CD8-positive, alpha-beta memory T cell (primary cell): ENCODE results near the gene BSG. TPM values are rescaled to one million over a fixed set of nuclear protein-coding genes. Genes with fewer than 3 reads are reported as not detected.
A peak's percentile ranks its signal among the peaks of the same experiment; 100 is the strongest.
"Not testable (repeated sequence)": the region's sequence is repeated elsewhere in the genome, so short reads cannot be mapped to it uniquely, and the experiment has no call there.

Source experiments
- CTCF ChIA-PET: fragments of 350-600 bp; sonication (Branson Sonifier 250); formaldehyde crosslinking; loops from one replicate; lab custom pipeline; 2021; ENCODE audit warnings: antibody characterized with exemption; lab: Charles Lee
- POLR2A ChIA-PET: fragments of 350-600 bp; sonication (Branson Sonifier 250); formaldehyde crosslinking; loops from one replicate; lab custom pipeline; 2021; ENCODE audit warnings: antibody characterized with exemption; lab: Charles Lee
- DNase-seq, 5 donors: peaks; one replicate each; pipeline versions ENCODE4 v3.0.0 to v3.0.0-alpha.2; 2020 to 2022; ENCODE audit warnings: mixed read lengths in 1 of 5
- H3K27ac ChIP-seq: one replicate; pipeline ENCODE4 v1.7.0; 2013; ENCODE audit warnings: low read depth, mild to moderate bottlenecking, low read length, moderate library complexity
- H3K27me3 ChIP-seq: 2 replicates; pipeline ENCODE4 v1.7.0; 2013; ENCODE audit warnings: low read length, mild to moderate bottlenecking; ENCODE audit not compliant: insufficient read depth, poor library complexity, severe bottlenecking
- H3K36me3 ChIP-seq: 2 replicates; pipeline ENCODE4 v1.7.0; 2013; ENCODE audit warnings: mild to moderate bottlenecking, low read length, moderate library complexity; ENCODE audit not compliant: insufficient read depth
- H3K4me1 ChIP-seq: 2 replicates; pipeline ENCODE4 v1.7.0; 2013; ENCODE audit warnings: mild to moderate bottlenecking, low read length, moderate library complexity; ENCODE audit not compliant: insufficient read depth
- H3K4me3 ChIP-seq: 2 replicates; pipeline ENCODE4 v1.7.0; 2013; ENCODE audit warnings: mild to moderate bottlenecking, low read length
- H3K9me3 ChIP-seq: 2 replicates; pipeline ENCODE4 v1.7.0; 2013; ENCODE audit warnings: mild to moderate bottlenecking, low read length
- H3K27ac Mint-ChIP-seq, 8 donors: one replicate each; pipeline ENCODE4 v1.8.0; 2020 to 2021; ENCODE audit warnings: mixed read lengths in 8 of 8, mild to moderate bottlenecking in 6 of 8, inconsistent platforms in 3 of 8, moderate library complexity in 3 of 8
- H3K27me3 Mint-ChIP-seq, 2 donors: one replicate each; pipeline ENCODE4 v1.8.0; 2020 to 2021; ENCODE audit warnings: mixed read lengths in 2 of 2, mild to moderate bottlenecking in 1 of 2, moderate library complexity in 1 of 2
- H3K36me3 Mint-ChIP-seq, 3 donors: one replicate each; pipeline ENCODE4 v1.8.0; 2020 to 2021; ENCODE audit warnings: mixed read lengths in 3 of 3, inconsistent platforms in 1 of 3, mild to moderate bottlenecking in 1 of 3
- H3K4me1 Mint-ChIP-seq, 3 donors: one replicate each; pipeline ENCODE4 v1.8.0; 2020 to 2021; ENCODE audit warnings: mixed read lengths in 3 of 3, inconsistent platforms in 1 of 3, mild to moderate bottlenecking in 1 of 3
- H3K4me3 Mint-ChIP-seq, 7 donors: one replicate each; pipeline ENCODE4 v1.8.0; 2020 to 2021; ENCODE audit warnings: mixed read lengths in 7 of 7, mild to moderate bottlenecking in 6 of 7, moderate library complexity in 4 of 7, inconsistent platforms in 2 of 7
- H3K9me3 Mint-ChIP-seq, 5 donors: one replicate each; pipeline ENCODE4 v1.8.0; 2020 to 2022; ENCODE audit warnings: mixed read lengths in 5 of 5, mild to moderate bottlenecking in 3 of 5, moderate library complexity in 2 of 5, inconsistent platforms in 1 of 5
- polyA plus RNA-seq: library from polyadenylated mRNA; unstranded; fragments of 300-500 nt; fragmentation: Illumina TruSeq; gene quantifications from one replicate; pipeline ENCODE4 v1.2.3, GENCODE V29; 2021
- total RNA-seq, 2 experiments: library from RNA; stranded (reverse); gene quantifications; one replicate each; pipeline ENCODE4 v1.2.3, GENCODE V29; 2021

BSG gene
- total and polyA plus RNA-seq, 3 experiments from 2014 or later = 250 to 436 (median 262) TPM

GRCh38 chr19:601790-602189, 29.4 kb downstream of the BSG start:
- Mint-ChIP-seq H3K27me3 (no peaks in the 10 kb centered on the region), H3K9me3 (peaks cover 0 to 4% (median 0%) of the 10 kb centered on the region in 5 donors), H3K4me3 (no peak overlapping the region), H3K4me1 (no peaks in the 10 kb centered on the region), H3K36me3 (no peaks in the 10 kb centered on the region), H3K27ac (no peak overlapping the region)
- no peaks in the 10 kb centered on the region for H3K9me3 ChIP-seq
- no peak overlapping the region for H3K4me3 ChIP-seq
- no peaks in the 10 kb centered on the region for H3K4me1 ChIP-seq
- H3K27me3 ChIP-seq = no peaks in the 10 kb centered on the region
- POLR2A ChIA-PET = no interaction called here
- no peak overlapping the region for H3K27ac ChIP-seq
- no peak for DNase-seq
- CTCF ChIA-PET = no interaction called here
- no peaks in the 10 kb centered on the region for H3K36me3 ChIP-seq

DNA sequence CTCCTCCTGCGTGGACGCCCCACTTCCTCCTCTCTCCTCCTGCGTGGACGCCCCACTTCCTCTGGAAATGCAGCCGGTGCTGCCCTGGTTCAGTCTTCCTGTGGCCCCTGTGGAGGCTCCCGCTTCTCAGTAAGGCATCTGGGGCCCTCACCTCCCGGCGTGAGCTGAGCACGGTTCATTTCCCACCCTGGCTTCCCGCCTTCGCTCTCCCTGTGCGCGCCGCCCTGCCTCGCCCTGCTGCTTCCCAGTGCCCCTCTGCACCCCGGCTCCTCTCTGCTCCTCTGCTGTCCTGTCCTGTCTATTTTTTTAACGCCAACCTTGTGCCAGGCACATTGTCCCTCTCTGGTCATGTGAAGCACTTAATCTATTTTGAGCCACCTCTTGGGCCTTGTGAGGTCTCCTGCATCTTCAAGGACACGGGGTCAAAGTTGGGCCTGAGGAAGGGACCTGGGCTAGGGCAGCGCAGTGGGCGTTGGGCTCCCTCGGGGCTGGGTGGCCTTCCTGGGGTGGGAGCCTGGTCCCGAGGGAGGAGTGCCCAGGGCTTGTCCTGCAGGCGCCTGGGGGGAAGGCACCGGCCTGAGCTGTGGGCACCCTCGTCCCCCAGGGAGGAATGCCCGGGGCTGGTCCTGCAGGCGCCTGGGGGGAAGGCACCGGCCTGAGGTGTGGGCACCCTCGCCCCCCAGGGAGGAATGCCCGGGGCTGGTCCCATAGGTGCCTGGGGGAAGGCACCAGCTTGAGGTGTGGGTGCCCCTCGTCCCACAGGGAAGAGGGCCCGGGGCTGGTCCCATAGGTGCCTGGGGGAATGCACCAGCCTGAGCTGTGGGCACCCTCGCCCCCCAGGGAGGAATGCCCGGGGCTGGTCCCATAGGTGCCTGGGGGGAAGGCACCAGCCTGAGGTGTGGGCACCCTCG, 30.2 kb downstream of the BSG start:
- H3K36me3 ChIP-seq = no peaks in the 10 kb centered on the region
- H3K27ac ChIP-seq = no peak overlapping the region
- Mint-ChIP-seq H3K36me3 (no peaks in the 10 kb centered on the region), H3K9me3 (peaks cover 0 to 4% (median 0%) of the 10 kb centered on the region in 5 donors), H3K4me3 (no peak overlapping the region), H3K27me3 (no peaks in the 10 kb centered on the region), H3K27ac (no peak overlapping the region), H3K4me1 (no peaks in the 10 kb centered on the region)
- no peak for DNase-seq
- no peaks in the 10 kb centered on the region for H3K27me3 ChIP-seq
- H3K9me3 ChIP-seq = no peaks in the 10 kb centered on the region
- ChIA-PET POLR2A (no interaction called here), CTCF (no interaction called here)
- no peak overlapping the region for H3K4me3 ChIP-seq
- H3K4me1 ChIP-seq = no peaks in the 10 kb centered on the region

GRCh38 chr19:603302-603639, 30.9 kb downstream of the BSG start:
- H3K4me1 ChIP-seq, H3K4me3 Mint-ChIP-seq, H3K9me3 Mint-ChIP-seq, H3K27ac ChIP-seq, POLR2A ChIA-PET, H3K36me3 ChIP-seq, H3K4me3 ChIP-seq, H3K27me3 ChIP-seq, CTCF ChIA-PET, H3K4me1 Mint-ChIP-seq, H3K27me3 Mint-ChIP-seq, H3K36me3 Mint-ChIP-seq, DNase-seq, H3K9me3 ChIP-seq, H3K27ac Mint-ChIP-seq: not testable (repeated sequence)

- H3K27ac Mint-ChIP-seq, H3K4me1 Mint-ChIP-seq, H3K27ac ChIP-seq, H3K27me3 Mint-ChIP-seq, H3K27me3 ChIP-seq, H3K4me3 ChIP-seq, H3K36me3 Mint-ChIP-seq, H3K36me3 ChIP-seq, H3K9me3 Mint-ChIP-seq, H3K4me1 ChIP-seq, CTCF ChIA-PET, H3K9me3 ChIP-seq, POLR2A ChIA-PET, H3K4me3 Mint-ChIP-seq, DNase-seq: not testable (repeated sequence)
Observed at GRCh38 chr19:603779-604178, 31.4 kb downstream of the BSG start.

GRCh38 chr19:604355-604754, 32.0 kb downstream of the BSG start:
- no peaks in the 10 kb centered on the region for H3K4me1 Mint-ChIP-seq
- Histone ChIP-seq H3K4me3 (no peak overlapping the region), H3K36me3 (no peaks in the 10 kb centered on the region), H3K4me1 (peaks cover under 1% of the 10 kb centered on the region), H3K9me3 (no peaks in the 10 kb centered on the region), H3K27me3 (no peaks in the 10 kb centered on the region), H3K27ac (no peak overlapping the region)
- H3K36me3 Mint-ChIP-seq = no peaks in the 10 kb centered on the region
- H3K4me3 Mint-ChIP-seq = no peak overlapping the region
- CTCF ChIA-PET = no interaction called here
- POLR2A ChIA-PET = no interaction called here
- peak overlapping the region in 1 of 8 donors; percentile 70 for H3K27ac Mint-ChIP-seq
- peak in 2 of 5 donors; percentile 24 to 27 for DNase-seq
- H3K9me3 Mint-ChIP-seq = peaks cover 0 to 4% (median 0%) of the 10 kb centered on the region in 5 donors
- H3K27me3 Mint-ChIP-seq = no peaks in the 10 kb centered on the region

GRCh38 chr19:605061-605971, 32.9 kb downstream of the BSG start:
- H3K27me3 Mint-ChIP-seq, H3K27me3 ChIP-seq, H3K36me3 ChIP-seq, DNase-seq, H3K9me3 ChIP-seq, H3K4me1 ChIP-seq, H3K9me3 Mint-ChIP-seq, H3K4me1 Mint-ChIP-seq, H3K27ac ChIP-seq, H3K27ac Mint-ChIP-seq, H3K4me3 ChIP-seq, POLR2A ChIA-PET, H3K36me3 Mint-ChIP-seq: not testable (repeated sequence)
- CTCF ChIA-PET = interaction anchor here (1.1 kb wide), 1 partner anchor 20 kb away, joined by 4 read pairs; no protein-coding TSS in a partner anchor
- peak overlapping the region in 3 of 7 donors; percentile 16 to 62 (median 58) for H3K4me3 Mint-ChIP-seq

- ChIA-PET CTCF (interaction anchor here (1.4 kb wide), 1 partner anchor 96 kb away, joined by 3 read pairs; no protein-coding TSS in a partner anchor), POLR2A (no interaction called here)
- peak overlapping the region in 1 of 8 donors; percentile 91 for H3K27ac Mint-ChIP-seq
- no peaks in the 10 kb centered on the region for H3K27me3 Mint-ChIP-seq
- Histone ChIP-seq H3K4me1 (peaks cover 18% of the 10 kb centered on the region), H3K27ac (no peak overlapping the region), H3K36me3 (no peaks in the 10 kb centered on the region), H3K27me3 (no peaks in the 10 kb centered on the region), H3K4me3 (no peak overlapping the region), H3K9me3 (no peaks in the 10 kb centered on the region)
- DNase-seq = no peak
- peaks cover 0 to 1% (median 0%) of the 10 kb centered on the region in 3 donors for H3K36me3 Mint-ChIP-seq
- H3K9me3 Mint-ChIP-seq = peaks cover 0 to under 1% (median 0%) of the 10 kb centered on the region in 5 donors
- H3K4me1 Mint-ChIP-seq = peaks cover 10 to 21% (median 20%) of the 10 kb centered on the region in 3 donors
- H3K4me3 Mint-ChIP-seq = no peak overlapping the region
Observed at GRCh38 chr19:607301-608154, 35.1 kb downstream of the BSG start.
